K562 (cell line): ENCODE results near the gene BHLHE40. TPM values are rescaled to one million over a fixed set of nuclear protein-coding genes. Genes with fewer than 3 reads are reported as not detected.

Source experiments
- DPF2 ChIP-seq: fragments of 450-650 bp; IDR thresholded peaks from 2 replicates; pipeline ENCODE4 v1.6.1; 2016
- GTF2F1 ChIP-seq: IDR thresholded peaks from 2 replicates; pipeline ENCODE4 v1.6.1; 2011; ENCODE audit warnings: low read depth, low read length, improper control_type of control experiment
- HDAC2 ChIP-seq: fragments of 450-650 bp; IDR thresholded peaks from 2 replicates; pipeline ENCODE4 v1.6.1; 2016; ENCODE audit warnings: mild to moderate bottlenecking
- KAT2B ChIP-seq: IDR thresholded peaks from one replicate; pipeline ENCODE4 v1.6.1; 2012; ENCODE audit warnings: low read depth, mild to moderate bottlenecking, control low read depth, inconsistent platforms, low read length, moderate library complexity
- KLF6 ChIP-seq: fragments of 250-450 bp; sonication (Bioruptor Pico); IDR thresholded peaks from 2 replicates; pipeline ENCODE4 v1.4.0; 2020; ENCODE audit warnings: mild to moderate bottlenecking, moderate library complexity, borderline replicate concordance
- NCOR1 ChIP-seq: fragments of 450-650 bp; IDR thresholded peaks from 2 replicates; pipeline ENCODE4 v1.6.1; 2016; ENCODE audit warnings: mild to moderate bottlenecking, moderate library complexity
- NELFE ChIP-seq: IDR thresholded peaks from 2 replicates; pipeline ENCODE4 v1.6.1; 2011; ENCODE audit warnings: mild to moderate bottlenecking; ENCODE audit not compliant: insufficient read depth, insufficient read length
- RBM14 ChIP-seq: fragments of 200-400 bp; formaldehyde crosslinking; IDR thresholded peaks from 2 replicates; pipeline ENCODE4 v1.6.1; 2018; ENCODE audit warnings: low read depth, mild to moderate bottlenecking, low read length, moderate library complexity, borderline replicate concordance; ENCODE audit not compliant: insufficient read depth
- RBM22 ChIP-seq: fragments of 200-400 bp; formaldehyde crosslinking; IDR thresholded peaks from 2 replicates; pipeline ENCODE4 v1.6.1; 2018; ENCODE audit warnings: low read length, low read depth; ENCODE audit not compliant: poor library complexity, severe bottlenecking
- RBM25 ChIP-seq: fragments of 200-400 bp; formaldehyde crosslinking; IDR thresholded peaks from 2 replicates; pipeline ENCODE4 v1.6.1; 2018; ENCODE audit warnings: low read length, low read depth, moderate library complexity; ENCODE audit not compliant: severe bottlenecking
- RCOR1 ChIP-seq, 2 experiments: IDR thresholded peaks; 2 replicates each; pipeline ENCODE4 v1.6.1; 2012; ENCODE audit warnings: low read depth in 2 of 2, low read length in 2 of 2, borderline replicate concordance in 1 of 2, improper control_type of control experiment in 1 of 2
- SLC30A9 ChIP-seq: fragments of 250-450 bp; sonication (Bioruptor Pico); IDR thresholded peaks from 2 replicates; pipeline ENCODE4 v1.8.0; 2022; ENCODE audit warnings: mild to moderate bottlenecking, moderate library complexity
- SREBF1 ChIP-seq: fragments of 150-350 bp; IDR thresholded peaks from 2 replicates; pipeline ENCODE4 v1.6.1; 2014; ENCODE audit warnings: antibody characterized with exemption, low read depth, low read length, borderline replicate concordance
- SRSF9 ChIP-seq: fragments of 200-400 bp; formaldehyde crosslinking; IDR thresholded peaks from 2 replicates; pipeline ENCODE4 v1.6.1; 2017; ENCODE audit warnings: low read depth, low read length, borderline replicate concordance
- TBP ChIP-seq: optimal IDR thresholded peaks from 2 replicates; pipeline ENCODE3; 2011; ENCODE audit warnings: low read depth, low read length, improper control_type of control experiment
- UBTF ChIP-seq, 2 experiments: IDR thresholded peaks; 2 replicates each; pipeline ENCODE4 v1.6.1; 2012; ENCODE audit warnings: improper control_type of control experiment in 2 of 2, low read depth in 2 of 2, low read length in 2 of 2, borderline replicate concordance in 1 of 2
- ZBTB5 ChIP-seq: fragments of 450-650 bp; IDR thresholded peaks from 2 replicates; pipeline ENCODE4 v1.6.1; 2017; ENCODE audit warnings: antibody characterized with exemption
- ZBTB8A ChIP-seq: fragments of 450-650 bp; IDR thresholded peaks from 2 replicates; pipeline ENCODE4 v1.6.1; 2018; ENCODE audit warnings: mild to moderate bottlenecking, moderate library complexity; ENCODE audit not compliant: partially characterized antibody
- ZBTB9 ChIP-seq: fragments of 450-650 bp; formaldehyde crosslinking; IDR thresholded peaks from 2 replicates; pipeline ENCODE4 v1.4.0; 2020; ENCODE audit warnings: mild to moderate bottlenecking, moderate library complexity
- ZNF175 ChIP-seq: fragments of 200-800 bp; sonication (Bioruptor generic); IDR thresholded peaks from 2 replicates; pipeline ENCODE4 v1.6.1; 2016; ENCODE audit warnings: low read depth, mild to moderate bottlenecking, missing genetic modification characterization, missing compliant biosample characterization
- ZNF445 ChIP-seq: fragments of 250-450 bp; sonication (Bioruptor Pico); IDR thresholded peaks from 2 replicates; pipeline ENCODE4 v1.4.0; 2020; ENCODE audit warnings: low read depth, mild to moderate bottlenecking, moderate library complexity
- ZNF699 ChIP-seq: fragments of 250-450 bp; sonication (Bioruptor Pico); IDR thresholded peaks from 2 replicates; pipeline ENCODE4 v1.8.0; 2021; ENCODE audit warnings: mild to moderate bottlenecking, moderate library complexity; ENCODE audit not compliant: insufficient replicate concordance
- ZNF778 ChIP-seq: fragments of 450-650 bp; formaldehyde crosslinking; IDR thresholded peaks from 2 replicates; pipeline ENCODE4 v1.4.0; 2020; ENCODE audit warnings: mild to moderate bottlenecking, moderate library complexity
- polyA plus RNA-seq, 8 experiments: library from polyadenylated mRNA; depleted of rRNA in 4 of 8; stranded (reverse) in 5 of 8; unstranded in 3 of 8; fragments of >200 nt; fragmentation: Nextera tagmentation in 2 of 8; fragmentation: Illumina TruSeq in 1 of 8; extraction: Ambion mirVana in 2 of 8; extraction: Trizol in 1 of 8; gene quantifications; 2 replicates each; pipeline versions ENCODE4 v1.2.1 to v1.2.3, GENCODE V29; 2011 to 2014; ENCODE audit warnings: inconsistent platforms in 1 of 8, missing spikeins in 1 of 8
- total RNA-seq, 7 experiments: library from RNA; depleted of rRNA in 6 of 7; stranded (reverse); fragments of >200 nt in 6 of 7; fragmentation: Illumina TruSeq in 2 of 7; extraction: Trizol in 2 of 7; gene quantifications; 2 replicates each; pipeline versions ENCODE4 v1.2.1 to v1.2.3, GENCODE V29; 2011 to 2021; ENCODE audit warnings: low replicate concordance in 1 of 7

Gene BHLHE40
- total and polyA plus RNA-seq, 9 of the 15 experiments (the other 6 are each of a cell fraction or from before 2014, with no cell fraction given) = 12.0 to 83.9 (median 31.4) TPM

- TF ChIP-seq UBTF (IDR thresholded peaks at IDR 0.05; ENCODE audit: borderline replicate concordance in 1 of 2, low read depth in 2 of 2, low read length in 2 of 2) (no peak), ZBTB9 (CRISPR knock-in tag) (peak; percentile 79; the same call in 1 of the 2 replicates), ZBTB8A (no peak), RCOR1 (IDR thresholded peaks at IDR 0.05; ENCODE audit: borderline replicate concordance in 1 of 2, low read depth in 2 of 2, low read length in 2 of 2) (0 out of 4 replicates have a peak, but pooled peaks of 1 of the 2 experiments have one; percentile 6), ZNF445 (CRISPR knock-in tag) (no peak), NELFE (no peak), GTF2F1 (no peak), ZNF699 (CRISPR knock-in tag) (peak; percentile 52), TBP (peak; percentile 14), SRSF9 (no peak), KLF6 (CRISPR knock-in tag) (peak; percentile 55; the same call in 1 of the 2 replicates), SLC30A9 (no peak), RBM22 (no peak), SREBF1 (no peak), DPF2 (no peak), ZBTB5 (no peak), KAT2B (no peak), ZNF175 (CRISPR knock-in tag) (no peak), HDAC2 (no peak), RBM25 (peak; percentile 10), NCOR1 (no peak), RBM14 (no peak), ZNF778 (CRISPR knock-in tag) (no peak)
Measured at GRCh38 chr3:4996771-4997291, 17.6 kb downstream of the BHLHE40 start (continued).
